Measurements from ENCODE around the gene PYCR2.

The PYCR2 gene

GRCh38 chr1:225881081-225881958, 42.7 kb downstream of the PYCR2 start:
- TF ChIP-seq, protein P1, sequence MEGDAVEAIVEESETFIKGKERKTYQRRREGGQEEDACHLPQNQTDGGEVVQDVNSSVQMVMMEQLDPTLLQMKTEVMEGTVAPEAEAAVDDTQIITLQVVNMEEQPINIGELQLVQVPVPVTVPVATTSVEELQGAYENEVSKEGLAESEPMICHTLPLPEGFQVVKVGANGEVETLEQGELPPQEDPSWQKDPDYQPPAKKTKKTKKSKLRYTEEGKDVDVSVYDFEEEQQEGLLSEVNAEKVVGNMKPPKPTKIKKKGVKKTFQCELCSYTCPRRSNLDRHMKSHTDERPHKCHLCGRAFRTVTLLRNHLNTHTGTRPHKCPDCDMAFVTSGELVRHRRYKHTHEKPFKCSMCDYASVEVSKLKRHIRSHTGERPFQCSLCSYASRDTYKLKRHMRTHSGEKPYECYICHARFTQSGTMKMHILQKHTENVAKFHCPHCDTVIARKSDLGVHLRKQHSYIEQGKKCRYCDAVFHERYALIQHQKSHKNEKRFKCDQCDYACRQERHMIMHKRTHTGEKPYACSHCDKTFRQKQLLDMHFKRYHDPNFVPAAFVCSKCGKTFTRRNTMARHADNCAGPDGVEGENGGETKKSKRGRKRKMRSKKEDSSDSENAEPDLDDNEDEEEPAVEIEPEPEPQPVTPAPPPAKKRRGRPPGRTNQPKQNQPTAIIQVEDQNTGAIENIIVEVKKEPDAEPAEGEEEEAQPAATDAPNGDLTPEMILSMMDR (IDR thresholded peaks at IDR 0.05; ENCODE audit: insufficient read depth, missing control alignments), result no peak
- FAIRE-seq, result no peak
- no peak for DNase-seq (ENCODE audit: insufficient read length, low spot score)

DNA sequence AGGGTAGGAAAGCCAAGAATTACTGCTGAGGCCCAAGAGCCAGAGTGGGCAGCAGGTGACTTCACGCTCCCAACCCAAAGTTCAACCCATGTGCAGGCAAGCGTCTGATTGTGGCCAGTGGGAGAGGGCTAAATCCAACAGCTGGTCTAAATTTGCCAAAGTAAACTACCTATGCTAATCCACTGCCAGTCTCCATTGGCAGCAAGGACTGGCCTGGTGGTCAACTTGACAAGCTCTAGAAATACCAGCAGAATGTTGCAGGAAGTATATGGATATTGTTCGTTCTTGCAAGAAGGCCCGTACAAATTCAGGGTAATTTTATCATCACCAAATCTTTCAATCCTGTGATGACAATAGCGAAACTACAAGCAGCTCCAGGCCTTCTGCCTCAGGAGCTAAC, 43.4 kb downstream of the PYCR2 start:
- TF ChIP-seq, protein P1 (IDR thresholded peaks at IDR 0.05; ENCODE audit: insufficient read depth, missing control alignments), result no peak
- no peak for FAIRE-seq
- no peak for DNase-seq (ENCODE audit: insufficient read length, low spot score)

- DNase-seq (ENCODE audit: insufficient read length, low spot score) (no peak), FAIRE-seq (no peak)
- TF ChIP-seq, protein P1 (IDR thresholded peaks at IDR 0.05; ENCODE audit: insufficient read depth, missing control alignments), result no peak
These were observed 43.8 kb downstream of the PYCR2 start for GRCh38 chr1:225880222-225880588.

DNA sequence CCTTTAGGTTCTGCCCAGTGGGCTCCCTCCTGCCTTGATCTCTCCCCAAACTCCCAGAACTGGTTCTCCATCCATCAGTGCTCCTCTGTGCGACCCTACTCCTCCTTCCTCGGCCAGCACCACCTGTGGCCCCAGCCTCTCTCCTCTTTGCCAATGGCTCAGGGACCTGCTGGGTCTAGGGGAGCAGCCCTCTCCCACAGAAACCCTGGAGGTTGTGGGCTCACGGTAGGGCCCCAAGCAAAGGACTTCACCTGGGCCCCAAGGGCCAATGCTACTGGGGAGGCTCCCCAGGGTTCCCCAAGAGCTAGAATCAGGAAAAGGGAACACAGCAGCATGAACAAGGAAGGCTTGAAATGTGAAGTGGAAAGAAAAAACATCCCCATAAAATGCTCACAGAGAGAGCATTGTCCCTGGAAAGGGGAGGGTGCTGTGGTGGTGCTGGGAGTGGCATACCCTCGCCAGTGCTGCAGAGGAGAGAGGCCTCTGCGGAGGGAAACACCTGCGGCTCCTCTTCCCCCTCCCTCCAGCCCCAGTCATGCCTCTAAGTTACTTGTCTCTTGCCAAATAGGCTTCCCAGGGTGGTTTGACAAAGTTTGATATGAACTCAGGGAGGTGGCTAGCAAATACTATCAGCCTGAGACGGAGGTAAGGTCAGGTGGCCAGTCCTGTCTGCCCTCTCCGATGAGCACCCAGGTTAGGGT, 44.4 kb downstream of the PYCR2 start:
- no peak for FAIRE-seq
- TF ChIP-seq, protein P1 (IDR thresholded peaks at IDR 0.05; ENCODE audit: insufficient read depth, missing control alignments), result no peak

GRCh38 chr1:225878282-225878681, 45.8 kb downstream of the PYCR2 start:
- DNase-seq (ENCODE audit: insufficient read length, low spot score), result no peak
- TF ChIP-seq, protein P1 (IDR thresholded peaks at IDR 0.05; ENCODE audit: insufficient read depth, missing control alignments), result no peak
- no peak for FAIRE-seq

More for the DNA sequence above, 44.4 kb downstream of the PYCR2 start:
- DNase-seq (ENCODE audit: insufficient read length, low spot score), result no peak

GRCh38 chr1:225877580-225877979, 46.5 kb downstream of the PYCR2 start:
- no peak for DNase-seq (ENCODE audit: insufficient read length, low spot score)
- FAIRE-seq, result no peak
- TF ChIP-seq, protein P1 (IDR thresholded peaks at IDR 0.05; ENCODE audit: insufficient read depth, missing control alignments), result peak; percentile 43
